Endothelial cell of umbilical vein (primary cell): Measurements from ENCODE around the gene TRAPPC10. TPM values are rescaled to one million over a fixed set of nuclear protein-coding genes. Genes with fewer than 3 reads are reported as not detected.

Experiments used
- BruUV-seq: library from RNA; stranded (reverse); fragments of 400-500 nt; replicated peaks from 2 replicates; lab custom pipeline; 2021; lab: Mats Ljungman, UMichigan
- CTCF ChIA-PET: fragments of 300-600, 350-600 bp; sonication (Branson Sonifier 250); formaldehyde crosslinking; loops from one replicate; lab custom pipeline; 2021; ENCODE audit warnings: antibody characterized with exemption, inconsistent platforms; lab: Charles Lee
- POLR2A ChIA-PET: fragments of 300-600, 350-600 bp; sonication (Branson Sonifier 250); formaldehyde crosslinking; loops from one replicate; lab custom pipeline; 2021; ENCODE audit warnings: antibody characterized with exemption, inconsistent platforms; lab: Charles Lee
- DNase-seq: peaks from one replicate; pipeline ENCODE4 v3.0.0-alpha.2; 2011; ENCODE audit warnings: low read depth, low spot score
- FAIRE-seq: peaks from 2 replicates; lab custom pipeline; 2011; peaks lifted over from hg19 to GRCh38; lab: Jason Lieb, UNC
- H2AFZ ChIP-seq: 2 replicates; pipeline ENCODE4 v1.6.0; 2012; ENCODE audit warnings: low read depth, low read length, control low read depth, inconsistent platforms
- H3K27ac ChIP-seq: 2 replicates; pipeline ENCODE4 v1.5.1; 2011; ENCODE audit warnings: low read depth, mild to moderate bottlenecking, control low read depth, low read length, moderate library complexity; ENCODE audit not compliant: insufficient read depth
- H3K27me3 ChIP-seq, 2 experiments: 2 replicates each; pipeline versions ENCODE4 v1.6.0 to v1.6.1; 2011; ENCODE audit warnings: low read length in 2 of 2, mixed read lengths in 1 of 2; ENCODE audit not compliant: control insufficient read depth in 2 of 2, insufficient read depth in 2 of 2
- H3K36me3 ChIP-seq, 2 experiments: 2 replicates in 1 of 2; 3 replicates in 1 of 2; pipeline ENCODE4 v1.5.1; 2011; ENCODE audit warnings: low read length in 2 of 2, mild to moderate bottlenecking in 1 of 2, moderate library complexity in 1 of 2; ENCODE audit not compliant: control insufficient read depth in 2 of 2, insufficient read depth in 2 of 2; ENCODE audit errors: extremely low read depth in 1 of 2
- H3K4me1 ChIP-seq: 3 replicates; pipeline ENCODE4 v1.5.1; 2011; ENCODE audit warnings: mild to moderate bottlenecking, low read length; ENCODE audit not compliant: control insufficient read depth, insufficient read depth; ENCODE audit errors: extremely low read depth
- H3K4me2 ChIP-seq: 2 replicates; pipeline ENCODE4 v1.6.1; 2011; ENCODE audit warnings: low read length, control low read depth, mixed read lengths; ENCODE audit not compliant: insufficient read depth
- H3K4me3 ChIP-seq, 3 experiments: fragments of 200-600 bp in 1 of 3; sonication (generic), shearing (Covaris generic) in 1 of 3; replicated peaks in 1 of 3; 2 replicates each; pipeline ENCODE4 v1.5.1; 2011 to 2016; ENCODE audit warnings: control low read depth in 3 of 3, low read length in 3 of 3, mild to moderate bottlenecking in 2 of 3, inconsistent platforms in 1 of 3, low read depth in 1 of 3, moderate library complexity in 1 of 3; ENCODE audit not compliant: insufficient read depth in 1 of 3
- H3K79me2 ChIP-seq: 2 replicates; pipeline ENCODE4 v1.6.0; 2012; ENCODE audit warnings: low read length, inconsistent platforms; ENCODE audit not compliant: control insufficient read depth, insufficient read depth
- H3K9ac ChIP-seq: replicated peaks from 2 replicates; pipeline ENCODE3; 2011; ENCODE audit warnings: low read length, control low read depth; ENCODE audit not compliant: insufficient read depth; ENCODE audit errors: extremely low read depth
- H3K9me1 ChIP-seq: replicated peaks from 3 replicates; pipeline ENCODE4 v1.6.0; 2011; ENCODE audit warnings: mild to moderate bottlenecking, low read length; ENCODE audit not compliant: control insufficient read depth, insufficient read depth; ENCODE audit errors: extremely low read depth
- H3K9me3 ChIP-seq: replicated peaks from 2 replicates; pipeline ENCODE4 v1.5.1; 2012; ENCODE audit warnings: low read length, inconsistent platforms; ENCODE audit not compliant: control insufficient read depth, insufficient read depth
- H4K20me1 ChIP-seq: replicated peaks from 2 replicates; pipeline ENCODE3; 2011; ENCODE audit warnings: mild to moderate bottlenecking, low read length; ENCODE audit not compliant: control insufficient read depth, insufficient read depth; ENCODE audit errors: extremely low read depth
- CTCF ChIP-seq, 2 donors: IDR thresholded peaks; 1 replicate in 1 of 2; 2 replicates in 1 of 2; pipeline ENCODE4 v1.5.1; 2011; ENCODE audit warnings: low read length in 2 of 2, mild to moderate bottlenecking in 2 of 2, moderate library complexity in 2 of 2, control low read depth in 1 of 2, inconsistent platforms in 1 of 2, low read depth in 1 of 2; ENCODE audit not compliant: insufficient read depth in 1 of 2; ENCODE audit errors: extremely low read depth in 1 of 2
- EZH2 ChIP-seq: IDR thresholded peaks from 2 replicates; pipeline ENCODE4 v1.6.1; 2012; ENCODE audit warnings: borderline replicate concordance, low read depth, mild to moderate bottlenecking, moderate library complexity, low read length, inconsistent platforms; ENCODE audit not compliant: severe bottlenecking
- FOS ChIP-seq: IDR thresholded peaks from 2 replicates; pipeline ENCODE4 v1.6.1; 2011; ENCODE audit warnings: mild to moderate bottlenecking, low read length, moderate library complexity, borderline replicate concordance; ENCODE audit not compliant: insufficient read depth
- GATA2 ChIP-seq: IDR thresholded peaks from 2 replicates; pipeline ENCODE4 v1.7.0; 2011; ENCODE audit warnings: low read depth, mild to moderate bottlenecking, moderate library complexity, mixed read lengths, low read length; ENCODE audit not compliant: insufficient read length, insufficient read depth
- JUN ChIP-seq: IDR thresholded peaks from 2 replicates; pipeline ENCODE4 v1.6.1; 2011; ENCODE audit warnings: borderline replicate concordance, low read depth; ENCODE audit not compliant: insufficient read length, insufficient read depth
- MAX ChIP-seq: IDR thresholded peaks from 2 replicates; pipeline ENCODE4 v1.6.1; 2011; ENCODE audit not compliant: insufficient read depth, insufficient read length
- MYC ChIP-seq: IDR thresholded peaks from one replicate; pipeline ENCODE4 v1.6.1; 2011; ENCODE audit warnings: mild to moderate bottlenecking, low read depth, low read length
- POLR2AphosphoS5 ChIP-seq: IDR thresholded peaks from 2 replicates; pipeline ENCODE4 v1.6.1; 2012; ENCODE audit warnings: low read depth, mild to moderate bottlenecking, control low read depth, low read length, moderate library complexity; ENCODE audit not compliant: insufficient read depth
- dilution Hi-C: fragments of 300-500 bp; cut with MboI; formaldehyde crosslinking; loops from one replicate; pipeline ENCODE4 v1.15.0; 2019; ENCODE audit warnings: low sequenced_read_pairs; ENCODE audit not compliant: extremely low pct_ligation_motif_present
- intact Hi-C: fragments of 100-400 bp; cut with micrococcal nuclease; formaldehyde crosslinking; loops from one replicate; pipeline ENCODE4 v1.10.0; 2022
- polyA plus RNA-seq, 4 experiments: library from polyadenylated mRNA; depleted of rRNA in 3 of 4; stranded (reverse) in 3 of 4; unstranded in 1 of 4; fragments of >200 nt; gene quantifications; 2 replicates each; pipeline versions ENCODE4 v1.2.1 to v1.2.3, GENCODE V29; 2011 to 2012; ENCODE audit warnings: missing spikeins in 1 of 4
- total RNA-seq: library from RNA; stranded (reverse); gene quantifications from 2 replicates; pipeline ENCODE4 v1.2.3, GENCODE V29; 2021

Gene TRAPPC10
- total and polyA plus RNA-seq, 2 donors (not counting 3 experiments of a cell fraction or from before 2014, with no cell fraction given): 21.5 to 33.6 TPM

- no peaks in the 10 kb centered on the region for H4K20me1 ChIP-seq
- no peak overlapping the region for H2AFZ ChIP-seq
- H3K27ac ChIP-seq: no peak overlapping the region
- POLR2A ChIA-PET: no interaction called here
- FAIRE-seq (no peak), DNase-seq (no peak)
- H3K4me1 ChIP-seq: no peaks in the 10 kb centered on the region
- H3K9me3 ChIP-seq: no peaks in the 10 kb centered on the region
- H3K9me1 ChIP-seq: no peaks in the 10 kb centered on the region
- peaks cover 0 to 1% of the 10 kb centered on the region in 2 experiments for H3K36me3 ChIP-seq
- H3K27me3 ChIP-seq: peaks cover 3 to 4% of the 10 kb centered on the region in 2 experiments
- CTCF ChIA-PET: no interaction called here
- dilution Hi-C loops (no loop called here), intact Hi-C loops (no loop called here)
- H3K9ac ChIP-seq: no peak overlapping the region
- no peak overlapping the region for H3K4me2 ChIP-seq
- TF ChIP-seq MYC (no peak), EZH2 (no peak), MAX (no peak), CTCF (IDR thresholded peaks at IDR 0.05; ENCODE audit: extremely low read depth in 1 of 2, insufficient read depth in 1 of 2, low read depth in 1 of 2, low read length in 2 of 2) (no peak), POLR2AphosphoS5 (no peak), GATA2 (no peak), JUN (no peak), FOS (no peak)
- H3K4me3 ChIP-seq: no peak overlapping the region
- no TSS peak for BruUV-seq
- no peaks in the 10 kb centered on the region for H3K79me2 ChIP-seq
These were observed 25.3 kb upstream of the TRAPPC10 start for GRCh38 chr21:43986544-43987451.
